ENCODE measurements around the gene POM121C. TPM values are rescaled to one million over a fixed set of nuclear protein-coding genes. Genes with fewer than 3 reads are reported as not detected.
"Not testable (repeated sequence)": the region's sequence is repeated elsewhere in the genome, so short reads cannot be mapped to it uniquely, and the experiment has no call there.

Gene POM121C
- polyA plus RNA-seq, 4 donors, result 44.1 to 70.2 (median 58.4) TPM

DNA sequence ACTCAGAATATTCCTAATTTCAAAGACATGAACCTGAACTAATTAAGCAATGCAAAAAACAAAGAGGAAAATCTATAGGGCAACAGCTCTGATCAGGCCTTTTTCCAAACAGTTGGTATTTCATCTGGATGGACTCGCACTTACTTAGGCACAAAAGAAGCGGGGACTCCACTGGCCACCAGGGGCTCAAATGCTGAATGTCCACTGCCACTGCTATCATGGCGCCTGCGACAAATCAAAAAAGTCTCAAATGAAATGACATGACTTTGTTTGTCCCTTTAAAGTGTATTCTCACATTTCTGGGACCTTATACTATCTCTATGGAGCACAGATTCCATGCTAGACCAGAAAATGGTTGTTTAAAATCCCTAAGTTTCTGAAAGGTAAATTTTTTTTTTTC is 47.1 kb downstream of the POM121C start:
- DNase-seq (ENCODE audit: low read depth in 4 of 4, low spot score in 2 of 4), result not testable (repeated sequence)

DNA sequence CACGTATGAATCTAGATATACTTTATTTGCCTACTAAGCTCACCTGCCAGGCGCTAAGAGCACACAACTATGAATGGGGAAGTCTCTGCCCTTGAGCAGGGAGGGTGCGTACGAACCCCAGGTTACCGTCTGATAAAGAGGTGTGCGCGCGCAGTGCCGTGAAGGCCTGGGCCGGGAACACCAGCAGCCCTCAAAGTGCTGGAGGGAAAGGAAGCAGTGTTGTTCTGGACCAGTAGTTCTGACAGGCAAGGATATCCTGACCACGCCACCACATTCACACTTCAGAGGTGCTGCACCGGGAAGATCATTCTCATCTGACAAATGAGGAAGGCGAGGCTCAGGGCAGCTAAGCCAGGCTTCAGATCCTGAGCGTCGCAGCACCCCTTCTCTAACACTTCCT is 62.6 kb downstream of the POM121C start:
- not testable (repeated sequence) for DNase-seq (ENCODE audit: low read depth in 4 of 4, low spot score in 2 of 4)

DNA sequence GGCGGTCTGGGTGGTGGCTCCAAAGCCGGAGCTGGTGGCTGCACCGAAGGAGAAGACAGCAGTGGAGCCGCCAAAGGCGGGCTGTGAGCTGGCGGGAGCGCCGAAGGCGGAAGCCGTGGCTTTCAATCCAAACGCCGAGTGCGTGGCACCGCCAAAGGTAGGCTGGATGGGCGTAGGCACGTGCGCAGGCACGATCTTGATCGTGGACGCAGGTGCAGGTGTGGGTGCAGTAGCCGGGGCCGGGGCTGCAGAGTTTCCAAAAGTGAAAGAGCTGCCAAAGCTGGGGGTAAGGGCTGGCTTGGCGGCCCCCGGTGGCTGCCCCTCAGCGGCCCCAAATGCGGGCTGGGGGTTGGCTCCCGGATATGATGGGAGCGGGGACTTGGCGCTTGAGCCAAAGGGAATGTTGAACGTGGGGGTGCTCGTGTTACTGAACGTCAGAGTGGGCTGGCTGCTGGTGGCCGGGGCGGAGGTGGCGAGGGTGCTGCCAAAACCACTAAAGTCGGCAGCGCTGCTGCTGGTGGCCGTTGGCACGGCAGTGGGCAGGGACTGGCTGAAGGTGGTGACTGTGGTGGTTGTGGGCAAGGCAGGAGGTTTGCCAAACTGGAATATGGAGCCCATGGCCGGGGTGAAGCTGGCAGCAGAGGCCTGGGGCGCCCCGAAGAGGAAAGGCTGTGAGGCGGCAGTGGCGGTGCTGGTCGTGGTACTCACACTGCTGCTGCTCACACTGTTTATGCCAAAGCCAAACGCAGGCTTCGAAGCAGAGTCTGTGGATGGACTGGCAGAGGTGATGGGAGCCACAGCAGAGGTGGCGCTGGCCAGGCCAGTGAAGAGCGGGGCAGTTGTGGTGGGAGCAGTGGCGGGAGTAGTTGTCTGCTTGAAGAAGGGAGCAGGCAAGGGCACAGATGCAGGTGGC is 64.0 kb downstream of the POM121C start:
- DNase-seq (ENCODE audit: low read depth in 4 of 4, low spot score in 2 of 4), result not testable (repeated sequence)

DNA sequence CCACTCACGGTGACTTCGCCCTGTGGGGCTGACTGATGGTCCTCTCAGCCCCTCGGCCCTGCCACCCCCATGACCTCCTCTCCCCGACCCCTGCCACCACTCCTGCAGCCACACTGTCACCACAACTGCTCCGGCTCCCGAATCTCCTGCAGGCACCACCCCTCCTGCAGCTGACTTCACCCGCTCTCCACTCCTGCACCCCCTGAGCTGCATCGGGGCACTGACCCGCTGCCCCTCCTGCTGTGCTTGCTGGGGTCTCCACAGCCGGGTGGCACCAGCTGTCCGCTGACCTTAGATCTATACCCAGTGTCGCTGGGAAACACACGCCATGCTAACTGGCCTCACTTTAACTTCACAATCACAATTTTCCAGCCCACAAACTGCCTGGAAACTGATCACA is 65.9 kb downstream of the POM121C start:
- DNase-seq (ENCODE audit: low read depth in 4 of 4, low spot score in 2 of 4), result not testable (repeated sequence)

DNA sequence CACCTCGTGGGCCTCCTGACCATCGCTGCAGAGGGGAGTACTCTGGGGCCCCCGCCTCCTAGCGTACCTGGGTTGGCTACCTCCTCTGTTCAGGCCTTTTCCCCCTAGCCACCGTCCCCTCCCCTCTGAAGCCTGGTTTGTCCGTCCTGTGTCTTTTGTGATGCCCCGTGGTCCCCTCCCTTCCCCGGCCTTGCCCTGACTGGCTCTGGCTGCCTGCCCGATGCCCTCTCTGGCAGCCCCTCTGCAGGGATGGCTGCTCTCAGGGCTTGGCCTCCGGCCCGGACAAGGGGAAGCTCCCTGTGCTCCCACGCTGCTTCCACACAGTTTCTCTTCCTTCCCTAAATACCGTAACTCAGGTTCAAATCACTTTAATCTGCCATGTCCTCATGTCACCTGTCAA is 66.4 kb downstream of the POM121C start:
- DNase-seq (ENCODE audit: low read depth in 4 of 4, low spot score in 2 of 4), result not testable (repeated sequence)

DNA sequence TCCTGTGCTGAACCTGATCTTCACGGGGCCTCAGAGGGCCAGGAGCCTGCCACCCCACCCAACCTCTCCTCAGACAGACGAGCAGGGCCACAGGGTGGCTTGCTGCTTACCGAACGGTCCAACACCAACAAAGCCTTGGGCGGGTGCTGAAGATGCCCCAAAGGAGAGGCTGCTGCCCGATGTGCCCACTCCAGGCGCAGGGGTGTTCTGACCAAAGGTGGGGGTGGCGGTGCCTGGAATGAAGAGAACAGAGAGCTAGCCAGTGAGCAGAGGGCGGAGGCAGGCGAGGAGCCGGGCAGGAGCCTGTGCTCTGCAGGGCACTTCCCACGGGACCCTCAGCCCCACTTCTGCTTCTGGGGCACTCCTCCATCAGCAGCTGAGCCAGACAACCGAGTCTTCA is 66.9 kb downstream of the POM121C start:
- DNase-seq (ENCODE audit: low read depth in 4 of 4, low spot score in 2 of 4), result not testable (repeated sequence)

DNA sequence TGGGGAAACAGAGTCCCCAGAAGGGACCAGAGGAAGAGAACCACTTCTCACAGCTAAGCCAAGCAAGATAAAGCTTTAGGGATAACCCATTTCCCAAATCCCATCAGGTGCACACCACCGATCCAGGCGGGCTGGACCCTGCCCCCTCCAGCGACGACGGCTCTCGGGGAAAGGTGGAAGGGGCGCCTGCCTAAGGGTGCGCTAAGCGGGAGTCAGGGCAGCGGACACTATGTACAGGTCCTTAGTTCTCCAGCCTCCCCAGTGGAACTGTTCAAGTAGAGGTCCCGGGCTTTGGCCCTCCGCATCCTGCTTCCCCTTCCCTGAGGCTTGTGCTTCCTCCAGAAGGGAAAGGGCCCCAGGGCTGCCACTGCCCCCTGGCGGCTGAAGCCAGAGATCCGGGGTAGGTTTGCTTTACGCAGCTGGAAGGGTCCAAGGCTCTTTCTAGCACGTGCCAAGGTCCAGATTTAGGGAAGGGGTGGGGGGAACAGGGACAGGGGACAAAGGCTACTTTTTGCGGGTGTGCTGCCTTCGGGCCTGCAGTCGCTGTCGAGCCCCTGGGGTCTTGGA is 67.7 kb downstream of the POM121C start:
- not testable (repeated sequence) for DNase-seq (ENCODE audit: low read depth in 4 of 4, low spot score in 2 of 4)

DNA sequence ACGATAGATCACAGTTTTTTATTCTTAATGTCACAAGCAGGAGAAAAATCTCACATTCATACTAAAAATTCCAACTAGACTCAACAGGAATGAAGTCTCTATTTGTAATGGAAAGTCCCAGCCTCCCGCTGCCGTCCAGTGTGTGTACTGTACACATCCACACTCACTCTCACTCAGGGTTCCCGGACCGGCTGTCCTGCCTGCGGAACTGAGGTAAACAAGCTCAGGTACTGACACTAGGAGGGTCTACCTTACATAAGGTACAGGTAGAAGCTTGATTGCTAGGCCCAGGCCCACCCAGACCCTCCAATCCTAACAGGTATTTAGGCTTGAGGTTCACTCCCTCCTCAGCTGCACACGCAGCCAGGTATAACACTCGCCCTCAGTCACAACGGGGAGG is 69.3 kb downstream of the POM121C start:
- DNase-seq (ENCODE audit: low read depth in 4 of 4, low spot score in 2 of 4), result not testable (repeated sequence)

DNA sequence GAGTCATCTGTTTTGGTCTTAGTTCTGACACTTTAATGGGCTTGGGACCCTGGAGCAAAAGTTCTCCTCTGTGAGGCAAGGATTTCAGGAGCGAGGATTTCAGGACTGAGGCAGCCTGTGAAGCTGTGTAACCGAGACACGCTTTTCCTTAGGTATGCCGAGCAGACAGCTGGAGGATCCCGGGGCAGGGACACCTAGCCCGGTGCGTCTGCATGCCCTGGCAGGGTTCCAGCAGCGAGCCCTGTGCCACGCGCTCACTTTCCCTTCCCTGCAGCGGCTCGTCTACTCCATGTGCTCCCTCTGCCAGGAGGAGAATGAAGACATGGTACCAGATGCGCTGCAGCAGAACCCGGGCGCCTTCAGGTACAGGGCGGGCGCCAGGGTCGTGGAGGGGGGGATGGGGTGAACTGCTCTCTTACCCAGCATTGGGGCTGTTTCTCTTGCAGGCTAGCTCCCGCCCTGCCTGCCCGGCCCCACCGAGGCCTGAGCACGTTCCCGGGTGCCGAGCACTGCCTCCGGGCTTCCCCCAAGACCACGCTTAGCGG is 70.2 kb downstream of the POM121C start:
- DNase-seq (ENCODE audit: low read depth in 4 of 4, low spot score in 2 of 4), result not testable (repeated sequence)

DNA sequence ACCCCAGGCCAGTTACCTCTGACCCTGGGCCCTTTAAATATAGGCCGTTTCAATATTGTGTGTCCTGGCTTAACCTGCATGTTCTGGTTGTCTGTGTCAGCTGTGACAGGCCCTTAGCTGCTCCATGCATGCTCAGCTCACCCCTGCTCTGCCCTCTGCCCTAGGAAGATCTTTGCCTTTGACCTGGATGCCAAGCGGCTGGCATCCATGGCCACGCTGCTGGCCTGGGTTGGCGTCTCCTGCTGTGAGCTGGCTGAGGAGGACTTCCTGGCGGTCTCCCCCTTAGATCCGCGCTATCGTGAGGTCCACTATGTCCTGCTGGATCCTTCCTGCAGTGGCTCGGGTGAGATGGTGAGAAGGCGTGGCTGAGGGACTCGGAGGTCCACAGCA is 70.7 kb downstream of the POM121C start:
- DNase-seq (ENCODE audit: low read depth in 4 of 4, low spot score in 2 of 4), result not testable (repeated sequence)

DNA sequence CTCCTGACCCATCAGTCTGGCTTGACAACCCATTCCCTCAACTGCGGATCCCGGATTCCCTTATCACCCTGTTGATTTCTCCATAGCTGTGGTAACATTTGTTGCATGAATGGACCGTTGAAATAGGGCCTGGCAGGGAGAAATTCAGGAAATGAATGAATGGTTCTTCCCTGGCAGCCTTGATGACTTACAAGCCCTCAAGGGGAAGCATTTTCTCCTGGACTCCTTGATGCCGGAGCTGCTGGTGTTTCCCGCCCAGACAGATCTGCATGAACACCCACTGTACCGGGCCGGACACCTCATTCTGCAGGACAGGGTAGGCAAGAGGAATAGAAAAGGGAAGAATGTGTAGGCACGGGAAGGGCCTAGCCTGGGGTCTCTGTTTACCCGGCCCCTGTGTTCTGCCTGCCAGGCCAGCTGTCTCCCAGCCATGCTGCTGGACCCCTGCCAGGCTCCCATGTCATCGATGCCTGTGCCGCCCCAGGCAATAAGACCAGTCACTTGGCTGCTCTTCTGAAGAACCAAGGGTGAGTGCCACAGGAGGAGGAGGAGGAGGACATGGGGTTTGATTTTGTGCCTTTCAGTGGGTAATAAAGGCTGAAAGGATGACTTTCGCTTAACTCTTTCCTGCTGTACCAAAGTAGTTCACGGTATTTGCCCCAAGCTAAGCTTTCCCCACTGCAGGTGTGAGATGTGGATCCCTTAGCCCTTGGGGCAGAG is 71.2 kb downstream of the POM121C start:
- DNase-seq (ENCODE audit: low read depth in 4 of 4, low spot score in 2 of 4), result not testable (repeated sequence)

DNA sequence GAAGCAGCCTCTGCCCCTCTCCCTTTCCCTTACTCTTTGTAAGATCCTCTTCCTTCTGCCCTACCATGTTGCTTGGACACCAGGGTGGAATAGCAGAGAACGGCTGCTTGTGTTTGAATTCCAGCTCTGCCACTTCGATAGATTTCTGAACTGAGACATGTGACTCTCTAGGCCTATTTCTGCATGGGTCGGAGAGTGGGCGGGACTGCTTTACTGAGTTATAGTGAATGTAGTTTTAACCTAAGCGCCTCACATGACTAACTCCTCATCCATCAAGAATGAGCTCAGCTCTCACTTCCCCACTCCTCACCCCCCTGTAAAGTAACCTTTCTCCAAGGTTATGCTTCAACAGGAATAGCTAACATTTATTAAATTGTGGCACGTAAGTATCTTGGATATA is 71.9 kb downstream of the POM121C start:
- DNase-seq (ENCODE audit: low read depth in 4 of 4, low spot score in 2 of 4), result not testable (repeated sequence)

DNA sequence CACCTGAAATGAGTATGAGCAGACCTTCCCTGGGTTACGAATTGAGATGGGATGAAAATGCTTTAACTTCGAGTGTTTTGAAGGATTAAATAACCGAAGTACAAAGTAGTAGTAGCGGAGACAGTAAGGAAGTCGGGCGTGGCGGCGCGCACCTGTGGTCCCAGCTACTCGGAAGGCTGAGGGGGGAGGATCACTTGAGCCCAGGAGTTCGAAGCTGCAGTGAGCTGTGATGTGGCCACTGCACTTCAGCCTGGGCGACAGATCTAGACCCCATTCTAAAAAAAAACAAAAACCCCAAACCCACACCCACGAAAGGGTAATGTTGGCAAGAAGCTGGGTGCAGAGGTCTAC is 75.3 kb downstream of the POM121C start:
- not testable (repeated sequence) for DNase-seq (ENCODE audit: low read depth in 4 of 4, low spot score in 2 of 4)

DNA sequence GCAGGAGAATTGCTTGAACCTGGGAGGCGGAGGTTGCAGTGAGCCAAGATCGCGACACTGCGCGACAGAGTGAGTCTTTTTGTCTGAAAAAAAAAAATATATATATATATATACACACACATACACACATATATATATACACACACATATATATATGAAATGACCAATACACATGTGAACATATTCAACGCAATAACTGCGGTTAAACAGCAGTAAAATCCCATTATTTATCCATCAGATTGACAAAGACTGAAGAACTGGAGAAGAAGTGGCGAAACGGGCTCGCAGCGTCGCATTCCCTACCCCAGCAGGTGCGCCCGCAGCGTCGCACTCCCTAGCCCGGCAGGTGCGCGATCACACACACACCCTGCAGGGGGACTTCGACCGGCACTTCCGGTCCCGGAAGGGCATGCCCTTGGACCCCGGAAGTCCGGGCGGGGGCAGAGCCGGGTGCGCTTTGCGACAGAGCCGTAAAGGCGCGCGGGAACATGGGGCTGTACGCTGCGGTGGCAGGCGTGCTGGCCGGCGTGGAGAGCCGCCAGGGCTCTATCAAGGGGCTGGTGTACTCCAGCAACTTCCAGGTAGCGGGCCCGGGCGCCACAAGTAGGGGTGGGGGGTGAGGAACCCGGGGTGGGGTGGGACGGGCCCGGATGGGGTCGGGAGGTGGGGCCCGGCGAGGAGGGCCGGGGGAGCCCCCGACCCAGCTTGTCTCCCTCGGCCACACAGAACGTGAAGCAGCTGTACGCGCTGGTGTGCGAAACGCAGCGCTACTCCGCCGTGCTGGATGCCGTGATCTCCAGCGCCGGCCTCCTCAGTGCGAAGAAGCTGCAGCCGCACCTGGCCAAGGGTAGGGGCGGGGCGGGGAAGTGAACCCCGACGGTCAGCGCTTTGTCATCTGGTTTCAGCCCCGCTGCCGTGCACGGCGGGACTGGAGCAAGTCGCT is 75.9 kb downstream of the POM121C start:
- DNase-seq (ENCODE audit: low read depth in 4 of 4, low spot score in 2 of 4), result not testable (repeated sequence)

DNA sequence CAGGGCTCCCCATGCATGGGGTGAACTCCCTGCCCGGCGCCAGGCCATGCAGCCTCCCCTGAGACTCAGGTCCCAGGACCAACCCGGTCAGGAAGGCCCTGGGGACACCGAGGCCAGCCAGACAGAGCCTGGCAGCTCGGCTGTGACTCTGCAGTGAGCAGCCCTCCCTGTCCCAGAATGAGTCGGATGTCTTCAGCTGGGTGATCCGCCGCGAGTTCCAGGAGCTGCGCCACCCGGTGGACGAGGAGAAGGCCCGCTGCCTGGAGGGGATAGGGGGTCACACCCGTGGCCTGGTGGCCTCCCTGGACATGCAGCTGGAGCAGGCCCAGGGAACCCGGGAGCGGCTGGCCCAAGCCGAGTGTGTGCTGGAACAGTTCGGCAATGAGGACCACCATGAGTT is 81.4 kb downstream of the POM121C start:
- not testable (repeated sequence) for DNase-seq (ENCODE audit: low read depth in 4 of 4, low spot score in 2 of 4)

DNA sequence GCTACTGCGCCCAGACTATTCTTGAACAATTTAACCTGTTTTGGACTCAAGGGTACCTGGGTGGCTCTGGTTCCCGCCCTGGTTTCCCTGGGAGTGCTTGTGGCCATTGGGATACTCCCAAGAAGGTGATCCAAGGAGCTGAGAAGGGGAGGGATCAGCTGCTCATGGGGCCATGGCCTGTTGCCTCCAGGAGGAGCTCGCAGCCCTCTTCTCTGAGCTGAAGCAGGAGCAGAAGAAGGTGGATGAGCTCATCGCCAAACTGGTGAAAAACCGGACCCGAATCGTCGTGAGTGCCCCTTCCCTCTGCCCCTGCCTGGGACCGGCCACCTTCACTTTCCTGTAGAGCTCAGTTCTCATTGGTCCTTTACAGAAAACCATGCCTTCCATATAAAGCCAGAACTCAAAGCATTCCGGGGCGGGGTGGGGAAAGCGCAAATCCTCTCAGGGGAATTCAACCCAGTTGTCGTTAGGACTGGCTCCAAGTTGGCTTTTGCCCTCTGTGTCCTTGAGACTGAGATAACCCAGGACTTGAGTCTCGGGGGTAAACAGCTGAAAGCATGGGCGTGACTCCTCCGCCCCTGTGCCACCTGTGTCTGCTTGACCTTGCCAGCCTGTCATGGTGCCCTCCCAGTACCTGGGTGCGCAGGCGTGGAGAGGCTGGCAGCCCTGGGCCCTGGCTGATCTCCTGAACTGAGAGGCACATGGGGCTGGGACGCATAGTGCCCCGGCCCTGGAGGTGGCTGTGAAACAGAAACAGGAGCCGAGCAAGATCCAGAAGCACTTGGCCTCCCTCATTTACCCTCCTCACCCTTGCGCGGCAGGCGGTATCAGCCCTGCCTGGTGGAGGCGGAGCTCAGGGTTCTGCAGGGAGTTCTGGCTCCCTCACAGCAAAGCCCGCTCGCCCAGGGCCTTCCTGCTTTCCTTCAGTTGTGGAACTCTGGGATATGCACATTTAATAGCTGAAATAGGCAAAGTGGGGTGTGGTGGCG is 82.3 kb downstream of the POM121C start:
- not testable (repeated sequence) for DNase-seq (ENCODE audit: low read depth in 4 of 4, low spot score in 2 of 4)

DNA sequence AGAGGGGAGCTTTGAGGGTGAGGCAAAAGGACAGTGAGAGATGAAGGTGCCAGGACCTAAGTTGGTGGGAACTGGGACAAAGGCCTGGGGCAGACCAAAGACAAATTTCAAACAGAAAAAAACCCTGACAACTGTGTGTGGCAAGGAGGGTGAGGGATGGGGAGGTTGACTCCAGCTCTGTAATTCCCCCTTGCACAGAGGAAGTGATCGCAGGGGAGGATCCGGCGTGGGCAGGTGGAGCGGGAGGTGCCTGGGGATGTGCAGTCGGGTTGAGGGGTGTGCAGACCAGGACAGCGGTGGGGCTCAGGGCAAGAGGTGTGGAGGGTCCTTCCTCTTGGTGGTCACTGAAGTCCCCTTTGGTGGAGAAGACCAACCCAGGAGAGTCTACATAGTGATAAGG is 85.5 kb downstream of the POM121C start:
- DNase-seq (ENCODE audit: low read depth in 4 of 4, low spot score in 2 of 4), result not testable (repeated sequence)

DNA sequence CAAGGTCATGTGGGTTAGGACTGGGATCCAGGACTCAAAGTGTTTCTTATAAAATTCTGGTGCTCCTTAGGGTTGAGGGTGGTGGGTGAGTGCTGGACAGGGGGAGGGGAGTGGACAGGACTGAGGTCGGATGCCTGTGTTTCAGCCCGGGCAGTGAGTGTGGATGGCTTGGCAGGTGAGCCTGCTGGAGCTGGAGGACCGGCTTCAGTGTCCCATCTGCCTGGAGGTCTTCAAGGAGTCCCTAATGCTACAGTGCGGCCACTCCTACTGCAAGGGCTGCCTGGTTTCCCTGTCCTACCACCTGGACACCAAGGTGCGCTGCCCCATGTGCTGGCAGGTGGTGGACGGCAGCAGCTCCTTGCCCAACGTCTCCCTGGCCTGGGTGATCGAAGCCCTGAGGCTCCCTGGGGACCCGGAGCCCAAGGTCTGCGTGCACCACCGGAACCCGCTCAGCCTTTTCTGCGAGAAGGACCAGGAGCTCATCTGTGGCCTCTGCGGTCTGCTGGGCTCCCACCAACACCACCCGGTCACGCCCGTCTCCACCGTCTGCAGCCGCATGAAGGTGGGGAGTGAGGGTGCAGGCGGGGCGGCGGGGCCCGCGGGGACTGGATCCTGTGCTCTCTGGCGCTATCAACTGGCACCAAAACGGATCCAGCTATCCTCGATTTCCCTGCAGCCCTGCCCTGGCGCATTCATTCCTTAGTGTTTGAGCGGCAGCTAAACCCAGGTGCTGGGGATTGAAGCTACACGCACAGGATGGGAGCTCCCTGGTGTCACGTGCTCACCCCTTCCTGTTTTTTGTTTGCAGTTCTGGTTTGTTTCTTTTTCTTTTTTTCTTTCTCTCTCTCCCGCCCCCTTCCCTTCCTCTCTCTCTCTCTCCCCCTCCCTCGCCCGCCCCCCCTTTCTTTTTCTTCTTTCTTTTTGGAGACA is 87.1 kb downstream of the POM121C start:
- not testable (repeated sequence) for DNase-seq (ENCODE audit: low read depth in 4 of 4, low spot score in 2 of 4)

Measured in left renal cortex interstitium (tissue), 4 donors.